ENCODE measurements around the gene PDCD2L.
"Not testable (repeated sequence)": the region's sequence is repeated elsewhere in the genome, so short reads cannot be mapped to it uniquely, and the experiment has no call there.

Gene PDCD2L

GRCh38 chr19:34457446-34457845 is 53.2 kb downstream of the PDCD2L start:
- Histone ChIP-seq H3K36me3 (ENCODE audit: control insufficient read depth, low read depth, low read length) (peaks cover 82% of the 10 kb centered on the region), H3K4me3 (ENCODE audit: low read length) (no peak overlapping the region), H3K4me1 (ENCODE audit: control insufficient read depth, low read depth, low read length) (no peaks in the 10 kb centered on the region), H3K9ac (ENCODE audit: low read length) (no peak overlapping the region), H3K9me3 (ENCODE audit: control insufficient read depth, low read depth, low read length) (no peaks in the 10 kb centered on the region), H3K27me3 (ENCODE audit: control insufficient read depth, insufficient read depth, low read length) (no peaks in the 10 kb centered on the region), H3K27ac (ENCODE audit: low read length) (no peak overlapping the region)

GRCh38 chr19:34458677-34459076 is 54.5 kb downstream of the PDCD2L start:
- Histone ChIP-seq H3K9me3 (ENCODE audit: control insufficient read depth, low read depth, low read length) (no peaks in the 10 kb centered on the region), H3K4me3 (ENCODE audit: low read length) (no peak overlapping the region), H3K4me1 (ENCODE audit: control insufficient read depth, low read depth, low read length) (no peaks in the 10 kb centered on the region), H3K27ac (ENCODE audit: low read length) (no peak overlapping the region), H3K36me3 (ENCODE audit: control insufficient read depth, low read depth, low read length) (peaks cover 83% of the 10 kb centered on the region), H3K27me3 (ENCODE audit: control insufficient read depth, insufficient read depth, low read length) (no peaks in the 10 kb centered on the region), H3K9ac (ENCODE audit: low read length) (no peak overlapping the region)

GRCh38 chr19:34459614-34460013 is 55.4 kb downstream of the PDCD2L start:
- peaks cover 83% of the 10 kb centered on the region for H3K36me3 ChIP-seq (ENCODE audit: control insufficient read depth, low read depth, low read length)
- H3K27me3 ChIP-seq (ENCODE audit: control insufficient read depth, insufficient read depth, low read length): no peaks in the 10 kb centered on the region
- H3K27ac ChIP-seq (ENCODE audit: low read length): no peak overlapping the region
- H3K4me1 ChIP-seq (ENCODE audit: control insufficient read depth, low read depth, low read length): no peaks in the 10 kb centered on the region
- no peak overlapping the region for H3K9ac ChIP-seq (ENCODE audit: low read length)
- no peak overlapping the region for H3K4me3 ChIP-seq (ENCODE audit: low read length)
- H3K9me3 ChIP-seq (ENCODE audit: control insufficient read depth, low read depth, low read length): no peaks in the 10 kb centered on the region

- H3K9ac ChIP-seq (ENCODE audit: low read length): no peak overlapping the region
- no peaks in the 10 kb centered on the region for H3K9me3 ChIP-seq (ENCODE audit: control insufficient read depth, low read depth, low read length)
- no peaks in the 10 kb centered on the region for H3K4me1 ChIP-seq (ENCODE audit: control insufficient read depth, low read depth, low read length)
- H3K27me3 ChIP-seq (ENCODE audit: control insufficient read depth, insufficient read depth, low read length): no peaks in the 10 kb centered on the region
- H3K27ac ChIP-seq (ENCODE audit: low read length): no peak overlapping the region
- H3K36me3 ChIP-seq (ENCODE audit: control insufficient read depth, low read depth, low read length): peaks cover 89% of the 10 kb centered on the region
- H3K4me3 ChIP-seq (ENCODE audit: low read length): no peak overlapping the region
Measured at GRCh38 chr19:34461375-34462100, 57.3 kb downstream of the PDCD2L start.

- H3K36me3 ChIP-seq (ENCODE audit: control insufficient read depth, low read depth, low read length): peaks cover 99% of the 10 kb centered on the region
Measured at GRCh38 chr19:34464785-34465184, 60.6 kb downstream of the PDCD2L start.

GRCh38 chr19:34468409-34468808 is 64.2 kb downstream of the PDCD2L start:
- no peak overlapping the region for H3K9ac ChIP-seq (ENCODE audit: low read length)
- no peaks in the 10 kb centered on the region for H3K27me3 ChIP-seq (ENCODE audit: control insufficient read depth, insufficient read depth, low read length)
- no peak overlapping the region for H3K27ac ChIP-seq (ENCODE audit: low read length)
- peaks cover 83% of the 10 kb centered on the region for H3K36me3 ChIP-seq (ENCODE audit: control insufficient read depth, low read depth, low read length)
- no peak overlapping the region for H3K4me3 ChIP-seq (ENCODE audit: low read length)
- H3K9me3 ChIP-seq (ENCODE audit: control insufficient read depth, low read depth, low read length): no peaks in the 10 kb centered on the region
- no peaks in the 10 kb centered on the region for H3K4me1 ChIP-seq (ENCODE audit: control insufficient read depth, low read depth, low read length)

More at GRCh38 chr19:34464785-34465184, 60.6 kb downstream of the PDCD2L start:
- H3K27me3 ChIP-seq (ENCODE audit: control insufficient read depth, insufficient read depth, low read length); H3K9ac ChIP-seq (ENCODE audit: low read length); H3K9me3 ChIP-seq (ENCODE audit: control insufficient read depth, low read depth, low read length); H3K27ac ChIP-seq (ENCODE audit: low read length); H3K4me1 ChIP-seq (ENCODE audit: control insufficient read depth, low read depth, low read length); H3K4me3 ChIP-seq (ENCODE audit: low read length): not testable (repeated sequence)

- H3K4me1 ChIP-seq (ENCODE audit: control insufficient read depth, low read depth, low read length); H3K9me3 ChIP-seq (ENCODE audit: control insufficient read depth, low read depth, low read length); H3K4me3 ChIP-seq (ENCODE audit: low read length); H3K27ac ChIP-seq (ENCODE audit: low read length); H3K9ac ChIP-seq (ENCODE audit: low read length); H3K27me3 ChIP-seq (ENCODE audit: control insufficient read depth, insufficient read depth, low read length): not testable (repeated sequence)
- peaks cover 77% of the 10 kb centered on the region for H3K36me3 ChIP-seq (ENCODE audit: control insufficient read depth, low read depth, low read length)
Measured at GRCh38 chr19:34469026-34469425, 64.8 kb downstream of the PDCD2L start.

GRCh38 chr19:34471906-34472700 is 67.9 kb downstream of the PDCD2L start:
- H3K9ac ChIP-seq (ENCODE audit: low read length): no peak overlapping the region
- no peaks in the 10 kb centered on the region for H3K9me3 ChIP-seq (ENCODE audit: control insufficient read depth, low read depth, low read length)
- H3K36me3 ChIP-seq (ENCODE audit: control insufficient read depth, low read depth, low read length): peaks cover 46% of the 10 kb centered on the region
- no peak overlapping the region for H3K27ac ChIP-seq (ENCODE audit: low read length)
- no peaks in the 10 kb centered on the region for H3K27me3 ChIP-seq (ENCODE audit: control insufficient read depth, insufficient read depth, low read length)
- H3K4me3 ChIP-seq (ENCODE audit: low read length): no peak overlapping the region
- no peaks in the 10 kb centered on the region for H3K4me1 ChIP-seq (ENCODE audit: control insufficient read depth, low read depth, low read length)

GRCh38 chr19:34474233-34474989 is 70.2 kb downstream of the PDCD2L start:
- Histone ChIP-seq H3K9me3 (ENCODE audit: control insufficient read depth, low read depth, low read length) (no peaks in the 10 kb centered on the region), H3K36me3 (ENCODE audit: control insufficient read depth, low read depth, low read length) (peaks cover 24% of the 10 kb centered on the region), H3K9ac (ENCODE audit: low read length) (no peak overlapping the region), H3K27ac (ENCODE audit: low read length) (no peak overlapping the region), H3K27me3 (ENCODE audit: control insufficient read depth, insufficient read depth, low read length) (no peaks in the 10 kb centered on the region), H3K4me1 (ENCODE audit: control insufficient read depth, low read depth, low read length) (no peaks in the 10 kb centered on the region), H3K4me3 (ENCODE audit: low read length) (no peak overlapping the region)

GRCh38 chr19:34475026-34475974 is 71.1 kb downstream of the PDCD2L start:
- H3K9ac ChIP-seq (ENCODE audit: low read length): no peak overlapping the region
- H3K4me1 ChIP-seq (ENCODE audit: control insufficient read depth, low read depth, low read length): peaks cover 4% of the 10 kb centered on the region
- H3K9me3 ChIP-seq (ENCODE audit: control insufficient read depth, low read depth, low read length): no peaks in the 10 kb centered on the region
- no peak overlapping the region for H3K4me3 ChIP-seq (ENCODE audit: low read length)
- H3K27me3 ChIP-seq (ENCODE audit: control insufficient read depth, insufficient read depth, low read length): peaks cover 6% of the 10 kb centered on the region
- H3K36me3 ChIP-seq (ENCODE audit: control insufficient read depth, low read depth, low read length): peaks cover 20% of the 10 kb centered on the region
- H3K27ac ChIP-seq (ENCODE audit: low read length): no peak overlapping the region
